ENCODE measurements around the gene ALOX5. TPM values are rescaled to one million over a fixed set of nuclear protein-coding genes. Genes with fewer than 3 reads are reported as not detected.
"Not testable (repeated sequence)": the region's sequence is repeated elsewhere in the genome, so short reads cannot be mapped to it uniquely, and the experiment has no call there.

Gene ALOX5
- total RNA-seq, 2 donors from 2014 or later = 42.5 to 63.0 TPM

- H3K36me3 ChIP-seq (replicated peaks in 1 of 2; ENCODE audit: insufficient read depth in 1 of 2, low read depth in 2 of 2) = no peaks in the 10 kb centered on the region
- intact Hi-C loops (cut with DNase I) = no loop called here
- no peaks in the 10 kb centered on the region for H3K9me3 ChIP-seq
- H3K4me1 ChIP-seq = peaks cover 4% of the 10 kb centered on the region
- 58 to 83% methylated on average over 2 to 4 of the region's 4 CpGs for WGBS, 2 donors
- no peak for TF ChIP-seq POLR2A (IDR thresholded peaks at IDR 0.05)
- TF ChIP-seq CTCF (IDR thresholded peaks at IDR 0.05) = no peak
- H3K27ac ChIP-seq = no peak overlapping the region
- H3K4me3 ChIP-seq = no peak overlapping the region
- H3K27me3 ChIP-seq = no peaks in the 10 kb centered on the region
- ATAC-seq (no peak), DNase-seq (no peak)
These were observed 37.6 kb downstream of the ALOX5 start for GRCh38 chr10:45411607-45411940.

GRCh38 chr10:45415062-45415461 lies 41.0 kb downstream of the ALOX5 start:
- DNase-seq; intact Hi-C loops (cut with DNase I); H3K9me3 ChIP-seq; H3K27ac ChIP-seq; H3K36me3 ChIP-seq (replicated peaks in 1 of 2; ENCODE audit: insufficient read depth in 1 of 2, low read depth in 2 of 2); H3K4me3 ChIP-seq; ATAC-seq; H3K27me3 ChIP-seq: not testable (repeated sequence)
- WGBS, 2 donors = 94 to 96% methylated on average over 5 of the region's 5 CpGs
- H3K4me1 ChIP-seq = peaks cover 15% of the 10 kb centered on the region

GRCh38 chr10:45416603-45417002 lies 42.6 kb downstream of the ALOX5 start:
- no peaks in the 10 kb centered on the region for H3K9me3 ChIP-seq
- H3K27ac ChIP-seq = no peak overlapping the region
- 92 to 94% methylated on average over 2 of the region's 2 CpGs for WGBS, 2 donors
- H3K27me3 ChIP-seq = no peaks in the 10 kb centered on the region
- H3K4me1 ChIP-seq = peaks cover 31% of the 10 kb centered on the region
- no peaks in the 10 kb centered on the region for H3K36me3 ChIP-seq (replicated peaks in 1 of 2; ENCODE audit: insufficient read depth in 1 of 2, low read depth in 2 of 2)
- H3K4me3 ChIP-seq = no peak overlapping the region
- DNase-seq = no peak
- no peak for ATAC-seq
- intact Hi-C loops (cut with DNase I) = no loop called here
- TF ChIP-seq CTCF (IDR thresholded peaks at IDR 0.05) = no peak
- TF ChIP-seq POLR2A (IDR thresholded peaks at IDR 0.05) = no peak

- H3K27me3 ChIP-seq = no peaks in the 10 kb centered on the region
- no peaks in the 10 kb centered on the region for H3K9me3 ChIP-seq
- WGBS, 2 donors = 84 to 88% methylated on average over 6 of the region's 6 CpGs
- no peak for ATAC-seq
- no peak overlapping the region for H3K27ac ChIP-seq
- H3K4me3 ChIP-seq = no peak overlapping the region
- H3K4me1 ChIP-seq = peaks cover 32% of the 10 kb centered on the region
- intact Hi-C loops (cut with DNase I) = no loop called here
- no peaks in the 10 kb centered on the region for H3K36me3 ChIP-seq (replicated peaks in 1 of 2; ENCODE audit: insufficient read depth in 1 of 2, low read depth in 2 of 2)
- TF ChIP-seq CTCF (IDR thresholded peaks at IDR 0.05) = no peak
- TF ChIP-seq POLR2A (IDR thresholded peaks at IDR 0.05) = no peak
- DNase-seq = no peak
These were observed 43.7 kb downstream of the ALOX5 start for GRCh38 chr10:45417746-45418145.

- Histone ChIP-seq H3K36me3 (replicated peaks in 1 of 2; ENCODE audit: insufficient read depth in 1 of 2, low read depth in 2 of 2) (no peaks in the 10 kb centered on the region), H3K27ac (peak overlapping the region in 2 of 4 donors; percentile 84 to 90), H3K4me3 (no peak overlapping the region), H3K4me1 (peaks cover 32% of the 10 kb centered on the region), H3K9me3 (no peaks in the 10 kb centered on the region), H3K27me3 (no peaks in the 10 kb centered on the region)
- 70 to 86% methylated on average over 15 of the region's 15 CpGs for WGBS, 2 donors
- TF ChIP-seq POLR2A (IDR thresholded peaks at IDR 0.05) (no peak), CTCF (IDR thresholded peaks at IDR 0.05) (no peak)
- intact Hi-C loops (cut with DNase I) = no loop called here
- DNase-seq = no peak
- ATAC-seq = no peak
These were observed 44.4 kb downstream of the ALOX5 start for GRCh38 chr10:45418417-45418848.

All from body of pancreas (tissue), 4 donors.